HG03442 (cell line): ENCODE results near the gene TAF11.
"Not testable (repeated sequence)": the region's sequence is repeated elsewhere in the genome, so short reads cannot be mapped to it uniquely, and the experiment has no call there.

Experiments
- ATAC-seq: cut with Tn5 transposase; IDR thresholded peaks from one replicate; pipeline ENCODE4 v1.9.1; 2021; ENCODE audit warnings: mild to moderate bottlenecking, moderate library complexity; ENCODE audit not compliant: unreplicated experiment

Gene TAF11, protein sequence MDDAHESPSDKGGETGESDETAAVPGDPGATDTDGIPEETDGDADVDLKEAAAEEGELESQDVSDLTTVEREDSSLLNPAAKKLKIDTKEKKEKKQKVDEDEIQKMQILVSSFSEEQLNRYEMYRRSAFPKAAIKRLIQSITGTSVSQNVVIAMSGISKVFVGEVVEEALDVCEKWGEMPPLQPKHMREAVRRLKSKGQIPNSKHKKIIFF

GRCh38 chr6:34887753-34888513 is at the start of gene TAF11:
Gene TAF11, minus strand, starts transcription at chr6:34888042. Its CDS starts 85 bp downstream, at chr6:34887957.
- ATAC-seq, result peak; percentile 76

DNA sequence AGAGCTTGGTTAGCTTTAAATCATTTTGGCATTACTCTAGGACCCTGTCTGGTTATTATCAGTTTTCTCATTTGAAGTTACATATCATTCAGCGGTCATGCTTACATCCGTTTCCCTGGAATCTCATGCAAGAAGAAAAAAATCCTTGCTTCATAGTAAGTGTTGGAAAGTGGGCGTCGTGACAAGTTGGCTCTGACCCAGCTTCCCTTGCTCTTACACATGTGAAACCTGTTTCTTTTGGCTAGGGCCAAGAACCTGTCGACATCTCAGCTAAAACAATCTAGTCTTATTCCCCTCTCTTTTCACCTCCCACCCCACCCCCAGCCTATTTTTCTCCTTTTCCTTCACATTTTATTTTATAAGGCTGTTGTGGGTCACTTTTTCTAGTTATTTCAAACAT is 46.7 kb upstream of the TAF11 start:
- no peak for ATAC-seq

DNA sequence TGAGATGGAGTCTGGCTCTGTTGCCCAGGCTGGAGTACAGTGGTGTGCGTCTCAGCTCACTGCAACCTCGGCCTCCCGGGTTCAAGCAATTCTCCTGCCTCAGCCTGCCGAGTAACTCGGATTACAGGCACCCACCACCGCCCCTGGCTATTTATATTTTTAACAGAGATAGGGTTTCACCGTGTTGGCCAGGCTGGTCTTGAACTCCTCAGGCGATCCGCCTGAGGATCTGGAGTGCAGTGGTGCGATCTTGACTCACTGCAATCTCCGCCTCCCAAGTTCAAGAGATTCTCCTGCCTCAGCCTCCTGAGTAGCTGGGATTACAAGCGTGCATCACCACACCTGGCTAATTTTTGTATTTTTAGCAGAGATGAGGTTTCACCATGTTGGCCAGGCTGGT is 44.4 kb upstream of the TAF11 start:
- ATAC-seq, result not testable (repeated sequence)

GRCh38 chr6:34930221-34930620 is 42.4 kb upstream of the TAF11 start:
- ATAC-seq, result no peak

DNA sequence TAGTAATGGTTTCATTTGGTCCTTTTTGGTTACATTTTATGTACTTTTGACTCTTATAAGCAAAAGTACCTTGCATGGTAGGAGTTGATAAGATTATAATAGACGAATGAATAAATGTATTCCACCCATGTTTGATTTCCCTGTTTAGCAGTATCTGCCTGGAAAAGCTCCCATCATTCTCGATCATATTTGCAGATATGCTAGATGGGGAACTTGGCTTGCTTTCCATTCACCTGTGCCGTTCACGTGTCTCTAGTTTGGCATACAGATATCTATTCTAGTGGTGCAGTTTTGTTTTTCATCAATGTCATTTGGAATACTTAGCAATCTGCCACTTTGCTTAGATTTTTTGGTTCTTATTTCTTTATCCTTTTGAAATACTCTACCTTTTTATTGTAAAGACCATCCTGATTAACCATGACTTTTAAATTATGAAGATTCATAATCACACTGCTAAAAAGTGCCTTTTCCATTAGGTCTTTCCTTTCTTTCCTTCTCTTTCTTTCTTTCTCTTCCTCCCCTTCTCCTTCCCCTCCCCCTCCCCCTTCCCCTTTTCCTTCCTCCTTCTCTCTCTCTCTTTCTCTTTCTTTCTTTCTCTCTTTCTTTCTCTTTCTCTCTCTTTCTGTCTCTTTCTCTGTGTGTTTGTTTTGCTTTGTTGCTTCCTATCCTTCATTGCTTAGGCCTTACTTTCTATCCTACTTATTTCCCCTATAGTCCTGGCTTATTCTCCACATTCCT is 41.6 kb upstream of the TAF11 start:
- no peak for ATAC-seq

GRCh38 chr6:34928695-34929094 is 40.9 kb upstream of the TAF11 start:
- no peak for ATAC-seq

GRCh38 chr6:34928220-34928619 is 40.4 kb upstream of the TAF11 start:
- ATAC-seq, result no peak

DNA sequence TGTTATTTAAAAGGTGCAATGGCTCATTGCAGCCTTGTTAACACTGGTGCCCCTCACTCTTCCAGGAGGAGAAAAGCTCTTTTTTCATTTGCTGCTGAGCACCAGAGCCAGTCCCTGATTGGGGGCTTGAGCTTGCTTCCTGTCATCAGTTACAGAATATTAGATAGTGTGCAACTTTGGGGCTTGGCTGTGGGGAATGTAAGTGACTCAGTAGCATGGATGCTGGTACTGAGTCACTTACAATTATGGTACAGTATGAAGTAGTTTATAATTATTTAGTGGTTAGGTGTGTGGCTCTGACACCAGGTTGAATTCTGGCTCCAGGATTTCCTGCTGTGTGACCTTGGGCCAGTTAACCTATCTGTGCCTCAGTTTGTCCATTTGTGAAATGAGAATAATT is 38.8 kb upstream of the TAF11 start:
- no peak for ATAC-seq

DNA sequence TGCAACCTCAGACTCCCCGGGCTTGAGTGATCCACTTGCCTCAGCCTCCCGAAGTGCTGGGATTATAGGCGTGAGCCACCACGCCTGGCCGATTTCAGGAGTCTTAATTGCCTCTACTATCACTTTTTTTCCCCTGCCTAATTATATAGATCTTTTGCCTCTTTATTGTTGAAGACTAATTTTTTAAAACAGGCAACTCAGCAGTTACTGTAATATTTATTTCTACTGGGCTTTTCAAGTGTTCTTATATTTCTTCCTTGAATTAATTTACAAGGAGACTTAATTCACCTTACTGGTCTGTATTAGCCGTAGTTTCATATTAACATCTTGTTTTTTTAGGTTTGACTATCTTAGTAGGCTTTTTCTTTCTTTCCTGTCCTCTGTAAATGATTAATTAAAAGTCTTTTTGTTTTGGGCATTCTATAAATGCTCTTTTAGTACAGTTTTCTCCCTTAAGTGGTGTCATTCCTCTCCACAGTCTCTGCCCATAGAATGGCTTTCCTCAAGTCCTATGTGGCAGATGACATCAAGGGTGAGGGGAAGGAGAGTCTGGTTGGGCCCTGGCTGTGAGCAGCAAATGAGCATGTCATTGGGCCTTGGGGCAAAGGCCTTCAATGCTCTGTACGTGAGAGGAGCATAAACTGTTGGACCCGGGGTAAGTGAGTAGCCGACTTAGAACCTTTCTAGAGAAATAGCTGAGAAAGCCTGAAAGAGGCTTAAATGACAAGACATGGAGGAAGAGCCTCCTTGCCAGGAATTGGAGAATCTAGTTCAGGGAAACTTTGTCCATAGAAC is 37.2 kb upstream of the TAF11 start:
- ATAC-seq, result no peak

- no peak for ATAC-seq
These were observed 34.4 kb upstream of the TAF11 start for GRCh38 chr6:34922177-34922663.

DNA sequence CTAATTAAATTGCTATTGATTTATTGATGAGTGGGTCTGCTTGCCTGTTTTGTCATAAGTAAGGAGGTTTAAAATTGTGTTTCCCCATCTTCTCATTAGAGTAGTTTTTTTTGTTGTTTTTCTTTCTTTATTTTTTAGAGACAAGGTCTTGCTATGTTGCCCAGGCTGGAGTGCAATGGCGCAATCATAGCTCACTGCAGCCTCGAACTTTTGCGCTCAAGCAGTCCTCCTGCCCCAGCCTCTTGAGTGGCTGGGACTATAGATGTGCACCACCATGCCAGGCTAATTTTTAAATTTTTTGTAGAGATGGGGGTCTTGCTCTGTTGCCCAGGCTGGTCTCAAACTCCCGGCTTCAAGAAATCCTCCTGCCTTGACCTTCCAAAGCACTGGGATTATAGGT is 32.3 kb upstream of the TAF11 start:
- no peak for ATAC-seq

- no peak for ATAC-seq
These were observed 31.8 kb upstream of the TAF11 start for GRCh38 chr6:34919651-34920050.

DNA sequence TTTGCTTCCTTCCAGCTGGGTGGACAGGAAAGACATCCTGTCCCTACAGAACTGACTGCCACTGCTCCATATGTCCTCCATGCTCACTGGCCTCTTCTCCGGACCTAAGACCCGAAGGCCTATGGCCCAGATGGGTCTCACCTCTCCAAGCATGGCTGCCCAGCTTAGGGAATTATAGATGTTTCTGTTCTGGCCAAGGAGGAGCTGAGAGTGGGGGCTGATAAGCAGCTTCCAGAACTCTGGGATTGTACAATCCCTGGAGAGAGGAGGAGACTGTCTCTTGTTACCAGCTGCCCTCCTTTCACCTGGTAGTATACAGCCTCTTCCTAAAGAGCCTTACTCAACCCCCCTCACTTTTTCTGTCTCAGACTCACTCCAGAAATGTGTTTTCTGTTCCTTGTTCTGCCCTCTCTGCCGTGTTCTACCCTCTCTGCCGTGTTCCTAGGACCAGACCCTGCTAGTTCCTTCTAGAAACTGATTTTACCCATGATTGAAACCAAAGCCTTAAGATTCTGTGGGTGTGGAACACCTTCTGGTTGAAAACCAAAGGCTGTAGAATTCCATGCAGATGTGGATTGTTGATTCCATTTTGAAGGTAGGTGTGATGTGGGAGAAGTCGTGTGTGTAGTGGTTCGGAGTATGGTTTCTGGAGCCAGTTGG is 29.9 kb upstream of the TAF11 start:
- no peak for ATAC-seq

- no peak for ATAC-seq
These were observed 28.6 kb upstream of the TAF11 start for GRCh38 chr6:34916348-34916967.

GRCh38 chr6:34914358-34914757 is 26.5 kb upstream of the TAF11 start:
- ATAC-seq, result no peak

GRCh38 chr6:34912715-34913464 is 25.0 kb upstream of the TAF11 start:
- peak; percentile 64 for ATAC-seq

DNA sequence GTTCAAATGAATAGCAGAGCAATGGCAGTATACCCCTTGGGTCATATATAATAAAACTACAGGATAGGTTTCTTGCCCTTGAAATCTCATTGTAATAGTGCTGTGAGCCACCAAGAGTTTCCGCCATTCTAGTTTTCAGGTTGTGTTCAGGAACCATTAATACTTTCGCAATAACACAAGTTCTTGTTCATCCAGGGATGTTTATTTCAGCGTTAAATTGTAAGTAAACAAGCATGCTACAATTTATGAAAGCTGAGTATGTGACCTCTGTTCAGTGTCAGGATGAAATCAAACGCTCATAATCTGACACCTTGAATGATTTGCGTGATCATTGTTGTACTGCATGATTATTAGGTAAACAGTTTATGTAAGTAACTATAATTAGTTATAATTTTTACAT is 24.0 kb upstream of the TAF11 start:
- ATAC-seq, result no peak

DNA sequence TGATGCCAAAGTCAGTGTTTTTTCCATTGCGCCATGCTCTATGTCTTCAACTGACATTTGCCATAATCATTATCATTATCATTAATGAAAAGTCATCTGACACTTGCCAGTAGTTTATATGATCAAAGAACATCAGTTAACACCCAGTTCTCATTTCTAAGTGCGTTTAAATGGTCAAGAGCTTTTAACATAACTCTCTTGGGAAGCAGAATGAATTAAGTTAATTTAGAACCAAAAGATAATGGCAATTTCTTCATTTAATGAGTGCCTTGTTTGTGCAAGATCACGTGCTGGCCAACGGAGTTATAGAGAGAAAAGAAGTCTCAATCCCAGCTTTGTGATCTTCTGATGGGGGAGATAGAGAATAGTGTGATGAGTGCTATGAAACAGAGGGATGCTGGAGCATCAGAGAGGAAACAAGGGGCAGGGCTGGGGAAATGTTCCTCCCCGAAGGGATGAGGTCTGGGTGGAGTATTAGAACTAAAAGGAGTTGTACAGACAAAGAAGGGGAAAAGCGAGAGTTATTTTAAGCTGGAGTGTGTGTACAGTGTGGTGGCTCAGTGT is 21.6 kb upstream of the TAF11 start:
- ATAC-seq, result no peak

GRCh38 chr6:34908194-34908593 is 20.4 kb upstream of the TAF11 start:
- no peak for ATAC-seq
